GM19455 (cell line): Measurements from ENCODE around the gene ADARB2.
"Not testable (repeated sequence)": the region's sequence is repeated elsewhere in the genome, so short reads cannot be mapped to it uniquely, and the experiment has no call there.

ENCODE experiments used
- ATAC-seq: cut with Tn5 transposase; IDR thresholded peaks from one replicate; pipeline ENCODE4 v1.9.1; 2021; ENCODE audit not compliant: unreplicated experiment

The ADARB2 gene

GRCh38 chr10:1219874-1220273 is 517.5 kb downstream of the ADARB2 start:
- ATAC-seq, result not testable (repeated sequence)

- no peak for ATAC-seq
Observed at GRCh38 chr10:1217661-1218060, 519.7 kb downstream of the ADARB2 start.

GRCh38 chr10:1217237-1217587 is 520.1 kb downstream of the ADARB2 start:
- ATAC-seq, result no peak

GRCh38 chr10:1216574-1217236 is 520.6 kb downstream of the ADARB2 start:
- no peak for ATAC-seq

GRCh38 chr10:1215862-1216573 is 521.3 kb downstream of the ADARB2 start:
- no peak for ATAC-seq

GRCh38 chr10:1214882-1215540 is 522.3 kb downstream of the ADARB2 start:
- no peak for ATAC-seq

GRCh38 chr10:1214071-1214675 is 523.2 kb downstream of the ADARB2 start:
- no peak for ATAC-seq

- no peak for ATAC-seq
Observed at GRCh38 chr10:1213252-1214070, 523.9 kb downstream of the ADARB2 start.

GRCh38 chr10:1212571-1213141 is 524.7 kb downstream of the ADARB2 start:
- ATAC-seq, result no peak

GRCh38 chr10:1211844-1212570 is 525.3 kb downstream of the ADARB2 start:
- no peak for ATAC-seq

- no peak for ATAC-seq
Observed at GRCh38 chr10:1210667-1211066, 526.7 kb downstream of the ADARB2 start.

GRCh38 chr10:1209355-1209979 is 527.9 kb downstream of the ADARB2 start:
- ATAC-seq, result no peak

- no peak for ATAC-seq
Observed at GRCh38 chr10:1208366-1209311, 528.7 kb downstream of the ADARB2 start.

GRCh38 chr10:1206601-1207000 is 530.7 kb downstream of the ADARB2 start:
- ATAC-seq, result no peak

- ATAC-seq, result no peak
Observed at GRCh38 chr10:1206101-1206500, 531.2 kb downstream of the ADARB2 start.

GRCh38 chr10:1205450-1206030 is 531.8 kb downstream of the ADARB2 start:
- ATAC-seq, result no peak

GRCh38 chr10:1204434-1205326 is 532.6 kb downstream of the ADARB2 start:
- ATAC-seq, result no peak
